Hematopoietic multipotent progenitor cell (in vitro differentiated cells): ENCODE data around the gene CD44. TPM values are rescaled to one million over a fixed set of nuclear protein-coding genes. Genes with fewer than 3 reads are reported as not detected.

ENCODE experiments used
- DNase-seq, 3 donors: peaks; one replicate each; pipeline ENCODE4 v3.0.0-alpha.2; 2011 to 2015; ENCODE audit warnings: low read depth in 2 of 3, low spot score in 2 of 3
- total RNA-seq: library from RNA; depleted of rRNA; stranded (reverse); fragments of >200 nt; gene quantifications from one replicate; pipeline ENCODE4 v1.2.3, GENCODE V29; 2012

CD44 gene
- total RNA-seq, 1 donor: 616 TPM

DNA sequence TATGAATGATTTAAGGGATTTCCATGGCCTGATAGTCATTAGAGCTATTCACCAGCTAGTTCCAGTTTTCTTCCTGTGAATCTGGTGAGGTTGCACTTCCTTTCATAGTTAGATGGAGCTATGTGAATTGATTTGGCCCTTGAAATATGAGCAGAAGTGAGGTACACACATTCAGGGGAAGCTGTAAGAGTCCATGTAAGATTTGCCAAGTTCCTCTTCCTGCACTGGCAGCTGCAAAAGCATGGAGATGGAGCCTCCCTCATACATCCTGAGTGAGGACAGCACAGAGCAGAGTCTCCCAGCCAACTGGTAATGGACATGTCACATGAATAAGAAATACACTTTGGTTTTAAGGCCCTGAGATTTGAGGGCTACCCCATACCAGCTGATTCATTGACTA is 111.7 kb downstream of the CD44 start:
- no peak for DNase-seq

DNA sequence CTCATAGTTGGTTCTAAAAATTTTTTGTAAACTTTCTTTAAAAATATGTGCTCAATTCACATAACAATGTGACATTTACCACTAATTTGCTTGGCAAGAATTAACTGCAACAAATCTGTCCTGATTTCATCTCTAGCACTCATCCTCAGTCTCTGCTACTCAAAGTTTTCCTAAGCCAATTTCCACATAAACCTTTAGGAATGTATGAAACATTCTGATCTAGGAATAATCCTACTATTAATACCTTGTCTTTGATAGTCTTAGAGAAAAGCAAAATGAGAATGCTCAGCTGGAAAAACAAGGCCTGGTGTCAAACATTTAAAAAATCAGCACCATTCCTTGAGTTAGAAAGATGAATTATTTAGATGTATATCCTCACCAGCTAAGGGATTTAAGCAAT is 114.3 kb downstream of the CD44 start:
- no peak for DNase-seq

DNA sequence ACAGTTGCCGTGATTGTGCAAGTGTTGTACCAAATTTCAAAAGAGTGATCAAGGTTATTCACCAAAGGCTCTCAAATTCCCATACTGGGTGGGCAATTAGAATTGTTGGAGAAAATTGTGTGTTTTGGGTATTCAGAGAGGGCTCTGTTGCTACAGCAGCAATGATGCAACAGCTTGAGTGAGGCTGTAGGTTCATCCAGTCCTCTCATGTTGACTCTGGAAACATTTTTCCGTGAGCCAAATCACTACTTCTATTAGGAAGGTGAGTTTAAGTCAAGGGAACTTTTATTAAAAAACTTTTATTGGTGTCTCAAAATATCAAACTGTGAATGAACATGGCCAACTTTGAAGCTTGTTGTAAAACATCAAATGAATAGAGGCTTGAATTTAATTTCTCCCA is 116.5 kb downstream of the CD44 start:
- DNase-seq: no peak

DNA sequence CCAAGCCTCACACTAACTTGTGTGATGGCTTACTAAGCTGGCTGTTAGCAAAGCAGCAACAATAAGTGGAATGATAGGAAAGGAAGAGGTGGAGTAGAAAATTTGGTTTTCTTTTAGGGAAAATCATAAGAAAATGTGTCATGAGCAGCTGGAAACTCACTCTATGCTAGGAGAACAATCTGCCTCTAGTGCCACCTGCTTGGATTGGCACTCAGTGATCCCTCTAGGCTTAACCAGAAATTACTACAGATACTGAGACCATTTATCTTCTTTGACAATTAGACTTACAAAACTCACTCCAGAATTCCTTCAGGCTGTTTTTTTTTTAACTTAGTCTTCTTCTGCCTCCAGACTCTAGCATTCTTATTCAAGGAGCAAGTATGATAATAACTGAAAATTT is 117.3 kb downstream of the CD44 start:
- no peak for DNase-seq

DNA sequence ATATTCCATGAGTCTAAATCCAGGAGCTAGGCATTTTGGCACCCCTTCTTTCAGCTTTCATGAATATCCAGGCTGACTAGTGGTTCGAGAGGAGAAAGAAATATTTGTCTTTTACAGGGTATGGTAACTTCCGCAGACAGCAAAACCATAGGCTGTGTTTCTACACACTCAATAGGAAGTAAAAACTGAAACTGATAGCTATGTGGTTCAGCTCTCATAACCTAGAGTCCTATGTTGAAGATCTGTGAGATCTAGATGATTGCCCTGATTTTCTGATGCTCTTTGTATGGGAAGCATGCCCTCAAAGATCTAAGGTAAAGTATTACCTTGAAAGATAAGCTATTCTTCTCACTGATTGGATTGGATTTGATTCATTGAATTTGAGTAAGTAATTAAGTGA is 118.3 kb downstream of the CD44 start:
- peak in 1 of 3 donors; percentile 53 for DNase-seq

DNA sequence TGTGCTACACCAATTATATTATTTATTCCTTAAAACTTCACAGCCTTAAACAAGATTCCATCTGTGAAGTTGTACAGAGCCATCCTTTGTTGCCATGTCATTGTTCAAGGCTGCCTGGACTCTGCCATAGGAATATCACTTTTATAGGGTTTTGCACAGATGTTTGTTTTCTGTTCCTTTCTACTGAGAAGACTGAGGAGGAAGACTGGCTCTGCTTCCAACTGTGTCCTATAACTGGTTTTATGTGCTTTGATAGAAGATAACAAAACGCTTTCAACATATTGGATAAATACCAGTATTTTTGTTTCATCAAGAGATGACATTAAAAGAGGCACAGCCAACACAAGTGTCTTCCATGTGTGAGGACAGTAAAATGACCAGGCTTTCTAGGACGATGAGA is 120.6 kb downstream of the CD44 start:
- DNase-seq: no peak

DNA sequence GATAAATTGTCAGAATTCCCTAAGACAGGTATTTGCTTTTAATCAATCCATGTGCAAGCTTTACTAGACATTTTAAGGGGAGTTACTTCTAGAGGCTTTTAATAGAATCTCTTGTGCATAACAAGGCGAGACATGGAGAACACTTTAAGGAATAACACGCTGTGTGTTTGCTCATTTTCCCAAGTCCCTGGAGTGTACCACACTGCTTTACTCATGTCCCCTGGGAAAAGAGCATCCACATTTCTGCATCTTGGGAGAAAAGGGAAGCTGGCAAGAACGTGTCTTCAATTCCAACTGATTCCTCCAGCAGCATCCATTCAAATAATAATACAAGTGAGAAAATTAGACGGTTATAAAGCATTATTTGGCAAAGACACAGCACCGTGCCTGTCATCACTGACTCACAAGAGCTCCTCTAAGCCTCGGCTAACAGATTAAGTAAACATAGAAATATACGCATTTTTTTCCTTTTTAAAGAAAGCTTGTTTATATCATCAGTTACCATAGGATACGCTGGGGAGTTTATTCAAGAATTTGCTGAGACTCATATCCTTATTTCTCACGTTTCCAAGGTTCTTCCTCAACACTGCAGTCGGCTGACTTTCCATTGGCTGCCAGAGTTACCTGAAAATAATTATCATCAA is 121.5 kb downstream of the CD44 start:
- DNase-seq: peak in 1 of 3 donors; percentile 39

DNA sequence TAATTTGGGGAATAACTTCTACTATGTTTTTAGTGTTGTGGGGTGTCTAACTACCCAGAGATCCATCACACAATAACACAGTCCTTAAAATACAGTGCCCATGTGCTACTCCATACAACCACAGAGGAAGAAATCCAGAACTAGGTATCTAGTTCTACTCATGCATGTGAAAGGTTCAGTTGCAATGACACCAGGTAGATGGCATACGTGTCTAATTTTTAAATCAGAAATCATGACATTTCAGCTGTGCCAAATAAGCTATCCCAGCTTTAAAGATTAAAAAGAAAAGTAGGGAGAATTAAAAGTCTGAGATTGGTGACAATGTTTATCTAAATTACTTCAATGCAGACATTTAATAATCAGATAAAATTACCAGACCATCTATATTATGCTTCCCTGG is 122.2 kb downstream of the CD44 start:
- DNase-seq: no peak

DNA sequence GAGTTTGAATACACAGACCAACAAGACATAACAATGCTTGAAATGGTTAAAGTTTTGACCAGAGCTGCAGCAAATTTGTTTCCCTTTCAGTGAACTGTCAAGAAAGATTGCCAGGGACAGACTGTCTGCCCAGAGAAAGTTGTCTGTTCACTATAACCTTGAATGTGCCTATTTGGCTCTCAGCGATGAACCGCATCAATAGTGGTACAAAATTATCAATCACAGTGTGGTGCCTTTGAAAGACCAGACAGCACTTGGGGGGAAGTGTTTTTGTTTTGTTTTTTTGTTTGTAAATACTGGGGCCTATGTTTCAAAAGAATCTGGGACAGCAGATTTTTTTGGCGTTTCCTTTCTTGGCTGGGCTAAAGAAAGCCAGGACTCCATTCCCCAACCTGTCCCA is 123.1 kb downstream of the CD44 start:
- no peak for DNase-seq

DNA sequence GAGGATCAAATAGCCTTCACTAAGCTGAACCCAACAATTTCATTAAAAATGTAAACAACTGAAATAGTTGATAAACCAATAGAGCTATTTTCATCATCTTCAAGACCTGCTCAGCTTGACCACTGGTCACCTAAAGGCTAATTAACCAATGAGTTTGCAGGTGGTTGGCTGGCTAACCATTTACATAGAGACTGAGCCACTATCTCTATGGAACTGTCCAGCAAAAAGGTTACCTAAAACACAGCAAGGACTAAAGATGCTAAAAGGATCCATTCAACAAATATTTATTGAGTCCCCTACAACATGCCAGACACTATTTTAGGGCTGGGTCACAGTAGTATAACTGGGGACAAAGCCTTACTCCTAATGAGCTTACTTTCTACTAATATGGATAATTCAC is 123.8 kb downstream of the CD44 start:
- no peak for DNase-seq

DNA sequence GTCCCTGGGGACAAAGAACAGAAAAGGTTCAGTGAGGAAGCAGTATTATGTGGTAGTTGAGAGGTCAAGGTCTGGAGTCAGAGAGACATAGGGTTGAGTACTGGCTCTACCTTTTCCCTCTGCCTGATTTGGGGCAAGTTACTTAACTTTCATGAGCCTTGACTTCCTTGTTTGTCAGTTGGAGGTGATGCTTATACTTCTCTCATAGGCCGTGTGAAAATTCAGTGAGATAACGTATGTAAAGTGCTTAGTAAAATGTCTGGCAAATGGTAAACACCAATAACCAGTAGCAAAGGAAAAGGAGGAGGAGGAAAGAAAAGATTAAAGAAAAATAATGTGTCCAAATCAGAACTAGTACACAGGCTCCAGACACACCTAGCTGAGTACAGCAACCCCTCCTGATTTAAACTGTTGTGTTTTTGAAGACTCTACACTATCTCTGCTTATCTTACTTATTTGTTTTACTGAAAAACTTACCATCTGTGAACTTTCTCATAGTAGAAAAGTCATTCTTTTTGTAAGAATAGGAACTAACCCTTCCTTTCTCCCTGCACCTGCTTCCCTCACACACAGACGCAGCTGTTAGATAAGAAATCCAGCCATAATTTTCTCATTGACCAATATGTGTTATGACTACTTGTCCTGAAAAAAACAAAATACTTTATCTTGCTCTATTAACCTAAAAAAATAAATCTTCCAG is 126.9 kb downstream of the CD44 start:
- DNase-seq: peak in 2 of 3 donors; percentile 50 to 89

DNA sequence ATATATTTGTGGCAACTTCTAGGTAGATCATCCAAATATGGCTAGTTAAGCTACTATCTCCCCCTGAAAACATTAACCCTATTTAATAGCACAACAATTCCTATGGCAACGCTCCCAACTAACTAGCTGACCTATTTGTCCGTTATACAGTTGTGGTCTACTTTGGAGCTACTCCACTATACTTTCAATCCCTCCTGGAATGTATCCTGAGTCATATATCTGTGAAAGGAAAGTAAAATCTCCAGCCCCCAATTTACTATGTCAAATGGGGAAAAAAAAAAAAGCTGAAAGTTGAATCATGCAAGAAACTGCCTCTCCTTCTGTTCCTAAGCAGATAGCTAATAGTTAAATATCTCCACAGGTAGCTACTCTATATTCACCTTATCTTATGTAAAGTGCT is 128.5 kb downstream of the CD44 start:
- DNase-seq: no peak

DNA sequence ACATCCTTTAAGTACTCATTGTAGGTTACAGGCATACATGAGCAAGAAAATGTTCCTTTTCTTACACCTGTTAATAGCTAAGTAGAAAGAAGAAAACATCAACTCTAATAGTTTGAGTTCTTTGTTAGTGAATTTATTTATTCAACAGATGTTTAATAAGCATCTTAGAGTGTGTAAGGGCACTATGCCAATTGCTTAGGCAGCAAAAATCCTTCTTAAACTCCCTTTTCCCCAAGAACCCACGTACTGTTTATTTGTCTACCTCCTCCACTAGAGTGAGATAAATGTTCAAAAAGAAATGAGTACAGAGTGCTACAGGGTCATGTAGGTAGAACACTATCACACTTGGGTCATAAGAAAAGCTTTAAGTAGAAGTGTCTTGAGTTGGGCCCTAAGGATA is 131.4 kb downstream of the CD44 start:
- no peak for DNase-seq

DNA sequence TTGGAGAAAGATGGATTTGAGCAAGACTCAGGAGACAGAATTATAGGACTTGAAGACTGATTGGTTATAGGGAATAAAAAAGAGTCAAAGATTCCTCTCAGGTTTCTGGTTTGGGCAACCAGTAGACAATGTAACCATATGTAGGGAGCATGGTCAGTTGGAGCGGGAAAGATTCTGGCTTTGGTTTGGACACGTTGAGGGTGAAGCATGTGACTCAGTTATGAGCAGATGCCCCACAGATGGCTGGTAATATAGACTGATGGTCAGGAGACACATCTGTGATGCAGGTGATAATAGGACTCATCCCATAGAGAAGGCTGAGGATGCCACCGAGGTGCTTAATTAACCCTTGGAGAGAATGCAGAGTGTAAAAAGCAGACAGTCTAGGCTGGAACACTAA is 132.1 kb downstream of the CD44 start:
- DNase-seq: no peak

DNA sequence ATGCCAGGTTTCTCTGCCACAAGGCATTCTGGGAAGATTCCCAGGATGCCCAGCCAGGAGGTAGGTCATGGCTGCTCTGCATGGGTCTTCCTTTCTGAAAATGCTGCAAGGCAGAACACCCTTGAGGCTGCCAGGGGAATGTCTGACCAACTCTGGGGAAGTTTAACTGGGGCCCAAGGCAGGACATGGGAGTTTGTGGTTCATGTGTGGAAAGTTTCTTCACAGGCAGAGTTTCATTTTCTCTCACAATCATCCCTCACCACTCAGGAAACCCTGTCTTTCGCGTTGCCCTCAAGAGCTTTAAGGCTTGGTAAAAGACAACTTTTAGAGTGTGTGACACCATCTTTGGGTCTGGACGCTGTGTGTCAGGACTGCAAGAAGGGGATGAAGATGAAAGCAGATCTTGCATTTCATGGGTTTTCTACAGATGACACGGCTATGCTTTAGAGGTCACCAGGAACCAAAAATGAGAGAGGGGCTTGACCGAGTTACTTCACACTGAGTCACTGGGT is 133.5 kb downstream of the CD44 start:
- DNase-seq: peak in 2 of 3 donors; percentile 24 to 61

DNA sequence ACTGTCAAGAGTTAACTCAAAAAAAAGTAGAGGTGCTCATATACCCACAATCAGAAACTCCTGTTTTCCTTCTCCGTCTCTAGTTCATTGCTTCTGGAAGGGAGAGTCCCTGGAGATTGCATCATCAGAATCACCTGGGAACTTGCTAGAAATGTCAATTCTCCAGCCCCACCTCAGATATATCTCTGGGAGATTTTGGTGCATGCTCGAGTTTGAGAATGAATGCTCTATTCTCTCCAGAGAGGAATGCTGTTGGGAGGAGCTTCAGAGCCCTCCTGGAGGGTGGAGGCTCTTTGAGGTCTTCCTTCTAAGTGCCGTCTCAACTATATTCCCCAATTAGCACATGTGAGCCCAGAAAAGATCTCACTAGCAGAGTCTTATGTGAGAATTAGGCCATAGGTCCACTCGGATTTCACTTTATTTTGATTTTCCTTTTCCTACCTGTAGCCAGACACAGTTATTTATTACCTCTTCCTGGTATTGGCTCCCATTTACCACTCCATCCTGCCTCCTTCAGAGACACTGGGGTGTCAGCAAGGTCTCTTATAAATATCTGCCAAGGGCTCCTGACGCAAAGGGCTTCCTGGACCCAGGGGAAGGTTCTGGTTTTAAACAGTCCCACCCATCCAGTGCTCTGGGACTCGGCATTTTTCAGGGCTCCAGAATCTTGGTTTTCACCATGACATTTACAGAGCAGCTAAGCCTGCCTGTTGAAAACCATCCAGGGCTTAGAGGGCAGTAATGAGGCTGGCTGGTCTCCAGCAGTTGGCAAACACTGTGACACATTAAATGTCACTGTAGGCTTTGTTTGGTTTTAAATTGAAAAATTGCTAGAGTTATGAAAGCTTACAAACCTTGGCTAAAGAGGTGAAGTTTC is 136.2 kb downstream of the CD44 start:
- DNase-seq: peak in 1 of 3 donors; percentile 65

DNA sequence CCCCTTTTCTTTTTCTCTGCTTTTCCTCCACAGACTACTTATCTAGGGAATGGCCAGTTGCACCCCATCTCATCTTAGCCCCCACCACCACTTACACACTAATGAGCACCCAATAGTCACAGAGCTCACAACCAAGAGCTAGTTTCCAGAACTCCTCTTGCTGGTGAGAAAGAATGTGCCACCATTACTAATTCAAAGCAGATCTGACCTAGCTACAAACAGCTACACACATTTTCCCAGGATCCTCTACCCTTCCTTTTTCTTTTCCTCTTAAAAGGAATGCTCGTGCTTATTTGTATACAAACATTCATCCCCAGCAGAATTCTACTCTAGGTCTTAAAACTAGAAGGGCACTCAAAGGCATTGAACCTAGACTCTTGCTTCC is 136.8 kb downstream of the CD44 start:
- DNase-seq: no peak

DNA sequence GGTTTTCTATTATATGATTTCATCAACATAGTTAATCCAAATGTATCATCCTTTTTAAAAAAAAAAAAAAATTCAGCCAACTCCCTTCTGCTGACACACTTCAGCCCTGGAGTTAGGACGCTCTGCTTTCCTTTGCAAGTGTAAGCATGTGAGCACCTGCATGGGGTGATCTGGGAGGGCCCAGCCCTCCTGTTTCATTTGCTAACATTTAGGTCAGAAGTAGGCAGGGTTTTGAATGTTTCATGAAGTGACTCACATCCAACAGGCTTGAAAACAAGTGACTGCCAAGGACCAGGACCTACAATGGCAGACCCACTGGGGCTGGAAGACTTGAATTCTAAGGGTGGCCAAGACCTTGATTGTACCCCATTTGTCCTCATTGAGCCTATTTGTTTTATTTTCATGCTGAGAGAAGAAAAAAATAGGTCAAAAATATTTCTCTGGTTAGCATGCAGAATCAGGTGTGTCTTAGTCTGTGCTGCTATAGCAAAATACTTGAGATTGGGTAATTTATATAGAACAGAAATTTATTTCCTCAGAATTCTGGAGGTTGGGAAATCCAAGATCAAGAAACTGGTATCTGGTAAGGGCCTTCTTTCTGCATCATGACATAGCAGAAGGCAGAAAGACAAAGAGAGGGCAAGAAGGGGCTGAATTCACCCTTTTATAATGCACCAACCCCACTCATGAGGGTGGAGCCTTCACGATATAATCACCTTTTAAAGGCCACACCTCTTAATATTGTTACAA is 137.6 kb downstream of the CD44 start:
- DNase-seq: no peak

DNA sequence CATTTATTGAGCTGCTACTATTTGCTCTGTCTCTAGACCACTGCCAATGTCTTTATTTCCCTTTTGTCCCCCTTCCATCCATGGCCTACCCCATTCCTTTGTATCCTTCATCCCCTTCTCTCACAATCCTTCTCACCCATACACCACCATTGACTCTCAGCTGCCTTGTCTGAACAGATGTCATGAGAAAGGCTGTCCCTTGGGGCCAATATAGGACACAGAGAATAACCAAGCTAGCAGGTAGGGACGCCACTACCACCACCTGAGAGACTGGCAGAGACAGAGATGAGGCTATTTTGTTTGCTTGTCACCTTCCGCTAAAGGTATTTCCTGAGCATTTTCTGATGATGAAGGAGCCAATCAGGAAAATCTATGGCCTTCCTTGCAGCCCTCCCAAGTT is 138.9 kb downstream of the CD44 start:
- DNase-seq: no peak

DNA sequence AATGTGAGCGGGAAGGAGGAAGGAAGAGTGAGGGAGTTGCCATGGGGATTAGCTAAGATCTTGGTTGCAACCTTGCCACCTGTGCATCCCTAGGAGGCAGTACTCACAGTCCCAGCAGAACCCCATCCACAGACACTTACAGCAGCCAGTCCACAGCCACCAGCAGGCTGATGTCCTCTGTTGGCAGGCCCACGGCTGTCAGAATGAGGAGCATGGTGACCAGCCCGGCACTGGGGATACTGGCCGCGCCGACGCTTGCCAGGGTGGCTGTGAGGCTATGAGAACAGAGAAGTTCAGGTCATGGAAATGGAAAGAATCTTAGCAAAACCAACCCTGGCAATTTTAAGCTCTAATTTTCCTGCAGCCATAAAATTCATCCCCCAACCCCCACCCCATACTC is 141.8 kb downstream of the CD44 start:
- no peak for DNase-seq

DNA sequence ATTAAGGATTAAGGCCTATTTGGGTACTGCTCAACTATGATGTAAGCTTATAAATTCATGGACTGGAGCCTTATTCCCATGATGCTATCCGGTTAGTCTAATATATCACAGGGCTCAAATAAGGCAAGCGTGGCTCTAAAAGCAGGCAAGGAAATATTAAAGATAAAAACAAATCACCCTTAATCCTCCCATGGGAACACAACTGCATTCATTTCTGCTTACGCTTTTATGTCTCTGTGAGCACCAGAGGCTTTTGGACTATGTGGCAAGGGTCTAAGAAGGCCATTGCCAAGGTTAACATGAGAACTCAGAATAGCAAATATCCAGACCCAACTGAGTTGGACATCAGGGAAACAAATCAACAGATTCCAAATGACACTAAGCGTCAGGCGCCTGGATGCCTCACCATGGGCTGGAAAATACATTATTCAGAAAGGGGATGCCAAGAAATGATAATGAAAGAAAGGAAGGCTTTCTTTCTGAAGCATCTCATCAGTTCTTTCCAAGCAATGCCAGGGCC is 142.3 kb downstream of the CD44 start:
- no peak for DNase-seq
